ENCODE results near the gene SLC47A2.

DNA sequence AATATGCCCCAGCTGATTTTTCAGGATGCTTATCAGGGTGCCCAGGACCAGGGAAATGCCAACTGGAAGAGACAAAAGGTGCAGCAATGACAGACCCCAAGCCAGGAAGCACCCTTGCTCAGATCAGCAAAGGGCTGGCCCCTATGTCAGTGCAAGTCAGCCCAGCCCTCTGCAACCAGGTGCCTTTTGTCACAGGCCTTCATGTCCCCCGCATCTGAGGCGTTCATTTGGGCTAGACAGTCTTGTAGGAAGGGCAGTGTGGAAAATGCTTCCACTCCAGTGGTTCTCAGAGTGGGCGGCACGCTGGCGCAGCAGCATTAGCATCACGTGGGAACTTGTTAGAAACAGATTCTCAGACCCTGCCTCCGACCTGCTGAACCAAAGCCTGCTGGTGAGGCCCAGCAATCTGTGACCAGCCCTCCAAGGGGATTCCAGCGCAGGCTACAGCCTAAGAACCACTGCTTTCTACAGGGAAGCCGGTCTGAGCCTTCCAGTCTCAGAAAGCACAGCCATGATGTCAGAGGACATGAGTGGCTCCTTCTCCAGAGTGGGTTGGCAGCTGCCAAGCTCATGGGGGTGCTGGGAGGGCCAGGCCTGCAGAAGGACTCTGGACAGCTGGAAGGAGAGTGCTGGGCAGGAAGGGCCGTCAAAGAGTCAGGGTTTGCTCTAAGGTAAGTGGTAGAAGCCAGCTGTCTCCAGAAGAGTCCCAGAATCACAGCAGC, 13.1 kb downstream of the SLC47A2 start:
- TF ChIP-seq, protein P1, sequence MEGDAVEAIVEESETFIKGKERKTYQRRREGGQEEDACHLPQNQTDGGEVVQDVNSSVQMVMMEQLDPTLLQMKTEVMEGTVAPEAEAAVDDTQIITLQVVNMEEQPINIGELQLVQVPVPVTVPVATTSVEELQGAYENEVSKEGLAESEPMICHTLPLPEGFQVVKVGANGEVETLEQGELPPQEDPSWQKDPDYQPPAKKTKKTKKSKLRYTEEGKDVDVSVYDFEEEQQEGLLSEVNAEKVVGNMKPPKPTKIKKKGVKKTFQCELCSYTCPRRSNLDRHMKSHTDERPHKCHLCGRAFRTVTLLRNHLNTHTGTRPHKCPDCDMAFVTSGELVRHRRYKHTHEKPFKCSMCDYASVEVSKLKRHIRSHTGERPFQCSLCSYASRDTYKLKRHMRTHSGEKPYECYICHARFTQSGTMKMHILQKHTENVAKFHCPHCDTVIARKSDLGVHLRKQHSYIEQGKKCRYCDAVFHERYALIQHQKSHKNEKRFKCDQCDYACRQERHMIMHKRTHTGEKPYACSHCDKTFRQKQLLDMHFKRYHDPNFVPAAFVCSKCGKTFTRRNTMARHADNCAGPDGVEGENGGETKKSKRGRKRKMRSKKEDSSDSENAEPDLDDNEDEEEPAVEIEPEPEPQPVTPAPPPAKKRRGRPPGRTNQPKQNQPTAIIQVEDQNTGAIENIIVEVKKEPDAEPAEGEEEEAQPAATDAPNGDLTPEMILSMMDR (optimal IDR thresholded peaks at IDR 0.05 in 1 of 3, IDR thresholded peaks at IDR 0.05 in 1 of 3, conservative IDR thresholded peaks at IDR 0.05 in 1 of 3; ENCODE audit: extremely low read depth in 1 of 3, insufficient read depth in 2 of 3, low read length in 3 of 3) = no peak
- TF ChIP-seq EZH2 (IDR thresholded peaks at IDR 0.05; ENCODE audit: low read length) = no peak
